EL (cell line): Measurements from ENCODE around the gene TTC28.
"Not testable (repeated sequence)": the region's sequence is repeated elsewhere in the genome, so short reads cannot be mapped to it uniquely, and the experiment has no call there.

Experiments used
- DNase-seq: peaks from one replicate; pipeline ENCODE4 v3.0.0-alpha.2; 2016

Gene TTC28

DNA sequence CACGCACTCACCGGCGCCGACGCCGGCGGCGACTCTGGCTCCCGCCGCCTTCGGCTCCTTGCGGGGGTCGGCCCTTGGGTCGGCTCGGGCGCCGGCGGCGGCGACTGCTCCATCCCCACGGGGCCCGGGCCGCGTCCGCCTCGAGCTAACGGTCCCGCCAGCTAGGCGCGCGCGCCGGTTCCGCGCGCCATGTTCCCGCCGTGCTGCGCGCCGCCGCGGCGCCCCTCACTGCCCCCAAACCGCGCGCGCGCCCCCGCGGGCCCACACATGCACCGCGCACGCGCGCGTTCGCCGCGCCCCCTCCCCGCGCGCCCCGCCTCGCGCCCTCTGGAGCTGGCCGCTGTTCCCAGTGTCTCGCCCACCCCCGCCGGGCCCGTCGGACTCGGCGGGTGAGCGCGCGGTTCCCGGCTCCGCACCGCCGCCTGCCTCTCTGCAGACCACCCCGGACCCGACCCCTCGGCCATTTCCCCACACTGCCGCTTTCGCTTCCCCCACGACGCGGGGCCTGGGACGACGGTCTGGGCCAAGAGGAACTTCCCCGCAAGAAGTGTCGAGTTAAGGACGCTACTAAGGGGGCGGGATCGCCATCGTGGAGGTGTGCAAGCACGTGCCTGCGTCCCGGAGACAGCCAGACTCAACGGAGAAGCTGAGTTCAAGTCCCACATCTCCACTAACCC is at the start of gene TTC28:
TSS of gene TTC28 (minus strand) at position 230 of the 677 bp plus-strand sequence. CDS start at position 113, 117 bp downstream.
- DNase-seq = peak; percentile 79

DNA sequence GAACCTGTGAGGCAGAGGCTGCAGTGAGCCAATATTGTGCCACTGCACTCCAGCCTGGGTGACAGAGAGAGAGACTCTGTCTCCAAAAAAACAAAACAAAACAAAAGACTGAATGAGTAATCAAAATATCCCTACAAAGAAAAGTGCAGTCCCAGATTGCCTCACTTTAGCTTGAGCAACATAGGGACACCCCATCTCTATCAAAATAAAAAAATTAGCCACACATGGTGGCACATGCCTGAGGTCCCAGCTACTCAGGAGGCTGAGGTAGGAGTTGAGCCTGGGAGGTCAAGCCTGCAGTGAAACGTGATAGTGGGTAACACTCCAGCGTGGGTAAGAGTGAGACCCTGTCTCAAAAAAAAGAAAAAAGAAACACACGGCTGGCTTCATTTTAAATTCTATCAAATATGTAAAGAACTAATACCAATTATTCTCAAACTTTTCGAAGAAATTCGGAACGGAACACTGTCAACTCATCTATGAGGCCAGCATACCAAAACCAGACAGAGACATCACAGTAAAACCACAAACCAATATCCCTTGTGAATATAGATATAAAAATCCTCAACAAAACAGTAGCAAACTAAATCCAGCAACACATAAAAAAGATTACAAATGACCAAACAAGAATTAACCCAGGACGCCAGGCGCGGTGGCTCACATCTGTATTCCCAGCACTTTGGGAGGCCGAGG is 49.1 kb upstream of the TTC28 start:
- no peak for DNase-seq

DNA sequence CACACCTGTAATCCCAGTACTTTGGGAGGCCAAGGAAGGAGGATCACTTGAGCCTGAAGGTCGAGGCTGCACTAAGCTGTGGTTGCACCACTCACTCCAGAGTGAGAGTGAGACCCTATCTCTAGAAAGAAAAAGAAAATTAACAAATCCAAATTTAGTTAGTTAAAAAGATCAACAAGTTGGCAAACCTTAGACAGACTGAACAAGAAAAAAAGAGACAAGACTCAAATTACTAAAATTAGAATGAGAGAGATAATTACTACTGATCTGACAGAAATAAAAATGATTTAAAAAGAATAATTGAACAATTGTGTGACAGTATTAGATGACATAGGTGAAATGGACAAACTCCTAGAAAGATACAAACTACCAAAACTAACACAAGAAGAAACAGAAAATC is 48.4 kb upstream of the TTC28 start:
- no peak for DNase-seq

DNA sequence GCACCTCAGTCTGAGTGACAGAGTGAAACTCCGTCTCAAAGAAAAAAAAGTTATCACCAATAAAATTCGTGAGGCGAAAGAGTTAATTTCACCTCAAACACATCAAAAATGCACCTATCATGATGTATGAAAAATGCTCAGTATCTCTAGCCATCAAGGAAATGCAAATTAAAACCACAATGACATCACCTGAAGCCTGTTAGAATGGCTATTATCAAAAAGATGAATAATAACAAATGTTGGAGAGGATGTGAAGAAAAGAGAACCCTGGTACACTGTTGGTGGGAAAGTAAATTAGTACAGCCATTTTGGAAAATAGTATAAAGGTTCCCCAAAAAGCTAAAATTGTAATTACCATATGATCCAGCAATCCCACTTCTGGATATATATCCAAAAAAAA is 38.4 kb upstream of the TTC28 start:
- DNase-seq = no peak

DNA sequence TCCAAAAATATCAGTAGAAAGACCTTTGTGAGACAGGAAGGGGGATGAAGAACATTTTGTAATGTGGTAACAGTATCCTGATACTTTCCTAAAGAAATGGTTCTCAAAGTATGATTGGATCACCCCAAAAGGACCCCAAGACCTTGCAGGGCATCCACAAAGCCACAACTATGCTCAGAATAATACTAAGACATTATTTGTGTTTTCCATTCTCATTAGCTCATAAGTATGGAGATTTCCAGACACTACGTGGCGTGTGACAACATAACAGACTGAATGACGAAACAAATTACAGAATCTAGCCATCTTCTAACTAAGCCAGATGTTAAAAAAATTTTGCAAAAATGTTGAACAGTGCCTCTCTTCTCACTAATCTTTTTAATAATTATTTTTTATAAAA is 37.0 kb upstream of the TTC28 start:
- DNase-seq = no peak

DNA sequence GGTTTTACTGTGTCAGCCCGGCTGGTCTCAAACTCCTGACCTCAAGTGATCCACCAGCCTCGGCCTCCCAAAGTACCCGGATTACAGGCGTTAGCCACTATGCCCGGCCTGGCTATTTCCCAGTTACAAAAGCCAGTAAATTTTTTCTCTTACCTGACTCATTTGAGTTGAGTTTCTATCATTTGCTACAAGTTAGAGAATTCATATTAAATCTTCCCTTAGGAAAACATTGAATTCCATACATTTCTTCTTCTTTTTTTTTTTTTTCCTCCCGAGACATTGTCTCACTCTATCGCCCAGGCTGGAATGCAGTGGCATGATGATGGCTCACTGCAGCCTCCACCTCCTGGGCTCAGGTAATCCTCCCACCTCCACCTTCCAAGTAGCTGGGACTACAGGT is 36.0 kb upstream of the TTC28 start:
- no peak for DNase-seq

DNA sequence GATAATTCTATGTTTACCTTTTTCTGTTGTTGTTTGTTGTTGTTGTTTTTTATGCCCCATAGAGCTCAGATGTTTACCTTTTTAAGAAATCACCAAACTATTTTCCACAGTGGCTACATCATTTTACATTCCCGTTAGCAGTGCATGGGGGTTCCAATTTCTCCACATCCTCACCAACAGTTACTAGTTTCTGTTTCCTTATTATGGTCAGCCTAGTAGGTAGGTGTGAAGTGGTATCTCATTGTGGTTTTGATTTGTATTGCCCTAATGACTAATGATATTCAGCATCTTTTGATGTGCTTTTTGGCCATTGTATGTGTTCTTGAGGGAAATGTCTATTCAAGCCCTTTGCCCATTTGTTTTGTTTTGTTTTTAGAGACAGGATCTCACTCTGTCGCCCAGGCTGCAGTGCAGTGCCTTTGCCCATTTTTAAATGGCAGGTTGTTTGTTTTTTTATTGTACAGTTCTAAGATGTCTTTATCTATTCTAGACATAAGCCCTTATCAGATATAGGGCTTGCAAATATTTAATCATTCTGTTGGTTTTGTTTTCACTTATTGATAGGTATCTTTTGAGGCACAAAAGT is 34.5 kb upstream of the TTC28 start:
- DNase-seq = no peak

DNA sequence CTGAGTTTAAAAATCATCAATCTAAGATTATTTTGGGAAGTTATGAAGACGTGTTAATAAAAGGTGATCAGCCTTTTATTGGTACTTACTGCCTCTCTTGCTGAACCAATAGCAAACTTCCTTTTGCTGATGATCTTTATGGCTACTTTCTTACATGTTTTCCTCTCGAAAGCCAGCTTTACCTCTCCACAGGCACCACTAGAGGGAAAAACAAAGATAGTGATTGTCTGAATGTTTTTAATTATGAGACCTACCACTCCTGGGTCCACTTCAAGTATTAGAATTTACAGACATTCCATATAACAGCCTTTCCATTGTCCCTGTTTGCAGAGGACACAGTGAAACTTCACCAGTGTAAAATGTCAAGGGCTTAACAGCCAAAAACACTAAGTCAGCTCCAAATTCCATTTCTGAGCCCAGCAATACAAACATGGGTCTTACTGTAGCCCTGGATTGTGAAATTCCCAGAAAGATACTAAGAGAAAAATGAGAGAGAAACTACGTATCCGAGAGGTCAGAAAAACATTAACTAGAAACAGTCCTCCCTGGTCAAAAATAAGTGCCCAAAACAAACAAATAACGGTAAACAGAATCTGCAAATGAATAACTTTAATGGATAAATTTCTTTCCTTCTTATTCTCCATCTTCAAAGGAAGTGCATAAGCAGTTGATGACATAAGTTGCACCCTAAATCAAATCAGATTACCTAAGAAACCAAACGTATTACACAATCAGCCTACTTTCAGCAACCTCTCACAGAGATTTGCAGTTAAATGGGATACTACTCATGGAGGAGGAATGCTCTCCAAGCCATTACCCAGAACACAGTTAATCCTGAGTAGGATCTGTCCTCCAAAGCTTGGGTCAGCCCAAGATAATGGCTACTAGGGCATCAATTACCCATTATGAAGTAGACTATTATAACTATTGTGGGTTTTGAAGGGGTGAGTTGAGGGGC is 32.5 kb upstream of the TTC28 start:
- peak; percentile 95 for DNase-seq

DNA sequence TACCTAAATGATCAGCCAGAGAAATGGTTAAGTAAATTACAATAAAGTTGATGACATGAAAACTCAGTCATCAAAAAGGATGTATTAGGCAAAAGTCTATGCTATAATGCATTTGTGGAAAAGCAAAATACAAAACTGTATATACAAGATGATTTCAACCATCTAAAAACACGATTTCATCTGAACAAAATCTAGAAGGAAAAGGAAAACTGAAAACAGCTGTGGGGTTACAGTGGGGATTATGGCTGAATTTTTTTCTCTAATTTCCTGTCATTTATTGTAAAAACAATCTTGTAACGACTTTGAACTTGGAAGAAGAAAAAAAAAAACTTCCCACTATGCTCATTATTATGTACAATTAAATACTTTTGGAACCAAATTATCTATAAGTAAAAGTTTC is 31.7 kb upstream of the TTC28 start:
- DNase-seq = no peak

DNA sequence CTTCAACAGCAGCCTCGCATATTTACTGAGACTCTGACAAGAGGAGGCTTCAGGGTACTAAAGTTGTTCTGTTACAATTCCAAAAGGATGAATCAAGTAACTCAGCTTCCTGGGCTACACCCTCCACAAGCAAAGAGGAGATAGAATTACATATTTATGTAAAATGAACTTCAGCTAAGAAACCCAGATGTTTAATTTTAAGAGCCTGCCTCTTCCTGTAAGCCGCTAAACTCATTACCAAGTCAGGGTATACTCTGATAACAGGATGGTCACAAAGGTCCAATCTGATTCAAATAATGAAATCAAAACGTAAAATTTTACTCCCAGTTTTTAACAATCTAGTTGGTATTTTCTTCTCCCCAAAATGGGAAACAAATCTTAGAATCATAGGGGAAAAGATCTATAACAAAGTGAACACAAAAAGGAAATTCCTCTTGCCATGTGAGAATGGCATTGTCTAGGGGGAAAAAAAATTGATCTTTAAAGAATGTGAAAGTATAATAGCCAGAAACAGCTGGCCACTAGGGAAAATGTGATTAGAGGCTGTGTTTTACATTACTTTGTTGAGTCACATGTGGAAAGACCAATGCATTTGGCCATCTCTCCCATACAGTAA is 31.0 kb upstream of the TTC28 start:
- peak; percentile 87 for DNase-seq

DNA sequence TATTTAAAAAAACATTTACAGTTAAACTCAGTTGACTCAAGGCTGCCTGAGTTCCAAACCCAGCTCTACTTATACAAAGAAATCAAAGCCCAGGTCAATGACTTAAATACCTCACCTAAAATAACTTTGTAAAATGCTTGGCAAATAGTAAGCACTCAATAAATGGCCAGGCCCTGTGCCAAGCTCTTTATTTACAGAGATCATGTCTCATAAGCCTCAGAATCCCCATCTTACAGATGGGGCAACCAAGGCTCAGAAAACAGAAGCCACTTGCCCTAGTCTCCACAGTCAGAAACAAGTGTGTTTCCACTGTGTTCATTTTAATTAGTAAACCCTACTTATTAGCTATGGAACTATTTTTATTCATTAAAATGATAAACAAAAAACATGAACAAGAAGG is 30.5 kb upstream of the TTC28 start:
- no peak for DNase-seq

DNA sequence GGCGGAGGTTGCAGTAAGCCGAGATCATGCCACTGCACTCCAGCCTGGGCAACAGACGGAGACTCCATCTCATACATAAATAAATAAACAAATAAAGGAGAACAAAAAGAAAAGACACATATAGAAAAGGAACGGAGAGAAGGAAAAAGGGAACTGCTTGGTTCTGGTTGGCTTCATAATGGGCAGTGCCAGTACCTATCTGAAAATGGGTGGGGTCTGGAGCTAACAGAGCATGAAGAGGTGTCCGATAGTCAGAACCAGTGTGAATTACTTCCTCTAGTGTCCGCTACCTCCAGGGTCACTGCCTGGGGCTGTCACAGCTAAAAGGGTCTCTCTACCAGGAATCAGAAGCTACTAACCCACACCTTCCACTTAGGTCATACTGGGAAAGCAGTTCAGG is 27.2 kb upstream of the TTC28 start:
- DNase-seq = no peak

DNA sequence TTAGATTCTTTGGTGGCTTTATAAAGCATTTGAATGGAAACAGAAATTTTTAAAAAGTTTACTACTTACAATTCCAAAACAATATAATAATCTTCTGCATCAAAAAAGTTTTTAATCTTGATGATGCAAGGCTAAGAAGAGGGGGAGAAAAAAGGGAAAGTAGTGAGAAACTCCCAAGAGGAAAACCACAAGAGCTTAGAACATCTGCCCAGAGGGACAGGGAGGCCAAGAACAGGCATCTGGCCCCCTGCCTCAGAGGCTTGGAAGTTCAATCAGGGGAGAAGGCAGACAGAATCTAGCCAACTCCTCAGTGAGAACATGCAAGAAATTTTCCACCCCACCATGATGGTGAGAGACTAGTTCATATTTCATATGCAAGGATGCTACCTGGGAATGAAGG is 23.8 kb upstream of the TTC28 start:
- no peak for DNase-seq

DNA sequence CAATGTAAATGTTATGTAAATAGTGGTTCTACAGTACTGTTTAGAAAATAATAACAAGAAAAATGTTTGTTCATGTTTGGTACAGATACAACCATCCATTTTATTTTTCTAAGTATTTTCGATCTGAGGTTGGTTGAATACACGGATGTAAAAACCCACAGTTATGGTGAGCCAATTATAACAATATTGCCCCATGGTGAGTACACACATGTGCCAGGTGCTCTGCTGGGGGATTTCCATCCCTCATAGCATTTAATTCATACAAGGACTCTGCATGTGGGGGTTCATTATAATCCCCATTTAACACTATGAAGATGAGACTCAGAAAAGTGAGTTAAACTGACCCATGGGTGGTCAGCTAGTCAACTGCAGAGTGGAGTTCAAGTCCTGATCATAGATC is 23.3 kb upstream of the TTC28 start:
- no peak for DNase-seq

DNA sequence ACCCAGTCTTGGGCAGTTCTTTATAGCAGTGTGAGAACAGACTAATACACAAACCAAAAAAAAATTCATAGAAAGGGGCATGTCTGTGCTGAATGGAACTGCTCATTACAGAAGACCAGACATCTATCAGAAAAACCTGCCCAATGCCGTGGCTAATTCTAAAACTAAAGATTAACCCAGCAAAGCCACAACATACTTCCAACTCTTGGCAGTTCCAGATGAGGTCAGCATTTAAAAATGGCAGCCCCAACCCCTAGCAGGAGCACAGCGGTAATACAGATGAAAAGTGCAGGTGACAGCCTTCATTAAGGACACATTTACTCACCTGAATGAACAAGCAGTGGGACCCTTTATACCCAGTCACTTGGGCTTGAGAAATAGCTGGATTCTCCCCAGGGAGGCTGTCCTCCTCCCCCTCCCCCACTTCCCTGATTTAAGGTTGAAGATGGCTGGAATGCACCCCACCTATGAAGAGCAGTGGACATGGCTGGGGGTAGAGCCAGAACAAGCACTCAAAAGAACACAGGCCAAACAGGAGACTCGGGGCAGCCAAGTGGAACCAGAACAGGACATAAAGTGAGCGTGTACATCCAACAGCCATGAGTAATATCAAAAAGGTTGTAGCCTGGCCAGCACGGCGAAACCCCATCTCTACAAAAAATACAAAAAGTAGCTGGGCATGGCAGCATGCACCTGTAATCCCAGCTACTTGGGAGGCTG is 13.6 kb upstream of the TTC28 start:
- DNase-seq = not testable (repeated sequence)

DNA sequence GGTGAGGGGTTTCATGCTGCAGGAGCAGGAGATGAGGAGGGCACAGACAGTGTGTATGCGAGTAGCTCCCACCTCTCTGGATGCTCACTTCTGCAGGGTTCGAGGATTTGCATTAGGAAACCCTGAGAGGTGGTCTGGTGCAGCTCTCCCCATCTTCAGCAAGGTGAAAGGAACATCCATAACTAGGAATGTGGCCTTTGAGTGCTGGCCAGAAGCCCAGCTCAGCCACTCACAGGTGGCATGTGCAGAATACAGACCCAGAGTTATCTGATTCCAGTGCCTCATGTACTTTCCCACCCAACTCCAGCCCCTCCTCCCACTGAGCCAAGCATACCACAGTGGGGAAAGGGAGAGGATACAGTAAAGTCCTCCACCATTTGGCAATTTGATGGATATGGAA is 10.2 kb upstream of the TTC28 start:
- DNase-seq = not testable (repeated sequence)

DNA sequence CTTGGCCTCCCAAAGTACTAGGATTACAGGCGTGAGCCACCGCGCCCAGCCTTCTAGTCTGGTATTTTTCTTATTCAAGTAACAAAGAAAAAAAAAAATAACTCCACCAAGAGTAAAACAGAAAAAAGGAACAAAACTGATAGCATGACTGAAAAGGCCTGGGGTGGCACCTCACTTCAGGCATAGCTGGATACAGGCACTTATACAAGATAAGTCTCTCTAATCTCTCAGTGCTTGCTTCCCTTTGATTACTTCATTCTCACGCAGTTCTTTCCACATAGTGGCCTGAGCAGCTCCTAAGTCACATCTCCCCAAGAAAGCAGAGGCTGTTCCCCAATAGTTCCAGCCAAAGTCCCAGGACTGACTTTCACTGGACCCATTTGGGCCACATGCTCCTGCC is 3.3 kb upstream of the TTC28 start:
- DNase-seq = not testable (repeated sequence)

DNA sequence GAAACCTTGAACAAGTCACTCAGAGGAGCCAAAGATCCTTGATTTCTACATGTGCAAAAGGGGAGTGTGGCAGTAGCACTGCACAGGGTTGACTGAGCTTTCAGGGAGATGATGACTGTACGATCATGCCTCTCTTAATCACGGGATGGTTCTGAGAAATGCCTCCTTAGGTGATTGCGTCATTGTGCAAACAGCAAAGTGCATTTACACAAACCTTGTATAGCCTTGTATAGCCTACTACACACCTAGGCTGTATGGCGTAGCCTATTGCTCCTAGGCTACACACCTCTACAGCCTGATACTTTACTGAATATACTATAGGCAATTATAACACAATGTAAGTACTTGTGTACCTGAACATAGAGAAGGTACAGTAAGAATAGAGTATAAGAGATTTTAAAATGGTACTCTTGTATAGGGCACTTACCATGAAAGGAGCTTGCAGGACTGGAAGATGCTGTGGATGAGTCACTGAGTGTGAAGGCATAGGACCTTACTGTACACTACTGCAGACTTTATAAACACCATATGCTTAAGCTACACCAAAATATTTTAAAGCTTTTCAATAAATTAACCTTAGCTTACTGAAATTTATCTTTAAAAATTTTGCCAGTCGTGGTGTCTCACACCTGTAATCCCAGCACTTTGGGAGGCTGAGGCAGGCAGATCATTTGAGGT is 1.3 kb upstream of the TTC28 start:
- DNase-seq = peak; percentile 15

DNA sequence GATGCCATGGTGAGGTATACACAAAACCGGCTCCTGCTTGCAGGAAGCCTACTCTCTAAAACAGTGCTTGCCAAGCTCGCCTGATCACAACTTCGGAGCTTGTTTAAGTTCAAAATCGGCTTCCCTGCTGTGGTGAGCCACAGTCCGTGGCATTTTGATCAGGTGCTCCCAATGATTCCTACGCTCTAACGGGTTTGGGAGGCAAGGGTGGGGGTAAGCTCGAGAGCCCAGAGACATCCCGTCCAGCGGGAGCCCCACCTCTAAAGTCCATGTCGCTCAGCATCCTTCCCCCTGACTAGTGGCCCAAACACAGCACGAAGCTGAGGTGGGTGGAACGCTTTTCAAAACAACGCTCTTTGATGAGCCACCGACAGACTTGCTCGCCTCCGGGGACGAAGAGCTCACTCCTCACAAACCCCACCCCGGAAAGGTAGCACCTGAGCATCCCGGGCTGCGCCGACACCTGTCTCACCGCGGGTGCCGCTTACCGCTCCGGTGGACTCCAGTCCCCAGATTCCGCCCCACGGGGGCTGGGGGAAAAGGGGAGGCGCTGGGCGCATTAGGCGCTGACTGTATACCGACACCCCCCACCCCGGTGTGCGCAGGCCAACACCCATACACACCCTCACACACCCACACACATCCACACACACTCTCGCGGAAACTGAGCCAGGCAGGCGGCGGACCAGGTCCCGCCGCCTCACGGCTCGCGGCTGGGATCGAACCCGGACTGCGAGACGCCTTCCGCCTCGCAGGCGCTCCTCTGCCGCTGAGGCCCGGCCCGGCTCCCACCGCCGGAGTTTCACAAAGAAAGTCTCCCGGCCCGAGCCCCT is 646 bp downstream of the TTC28 start:
- DNase-seq = peak; percentile 26

DNA sequence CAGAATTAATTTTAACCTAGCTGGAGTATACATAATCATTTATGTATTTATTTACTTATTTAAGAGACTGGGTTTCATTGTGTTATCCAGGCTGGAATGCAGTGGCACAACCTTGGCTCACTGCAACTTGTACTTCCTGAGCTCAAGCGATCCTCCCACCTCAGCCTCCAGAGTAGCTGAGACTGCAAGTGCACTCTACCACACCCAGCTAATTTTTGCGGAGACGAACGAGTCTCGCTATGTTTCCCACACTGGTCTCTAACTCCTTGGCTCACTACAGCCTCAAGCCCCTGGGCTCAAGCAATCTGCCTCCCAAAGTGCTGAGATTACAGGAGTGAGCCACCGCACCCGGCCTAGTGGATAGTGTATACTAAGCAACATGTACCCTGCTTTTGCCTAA is 1.5 kb downstream of the TTC28 start:
- DNase-seq = not testable (repeated sequence)
